Measurements from ENCODE around the gene FBP2. TPM values are rescaled to one million over a fixed set of nuclear protein-coding genes. Genes with fewer than 3 reads are reported as not detected.
"Not testable (repeated sequence)": the region's sequence is repeated elsewhere in the genome, so short reads cannot be mapped to it uniquely, and the experiment has no call there.

Gene FBP2
- total and polyA plus RNA-seq, 7 donors, result 18.9 to 69.6 (median 53.2) TPM

GRCh38 chr9:94554439-94555331 is 38.9 kb downstream of the FBP2 start, which contains the start of gene PCAT7:
Gene PCAT7, plus strand, starts transcription at chr9:94555083.
- Histone ChIP-seq H3K9me3 (no peaks in the 10 kb centered on the region), H3K27ac (peak within 1 kb of the TSS; percentile 53), H3K36me3 (ENCODE audit: insufficient read depth in 1 of 2, low read depth in 1 of 2) (peaks cover 0 to 11% of the 10 kb centered on the region in 2 donors), H3K27me3 (ENCODE audit: insufficient read depth in 3 of 3, low read length in 2 of 3) (no peaks in the 10 kb centered on the region), H3K4me1 (peaks cover under 1% of the 10 kb centered on the region), H3K4me3 (peak within 1 kb of the TSS; percentile 46)
- 81 to 86% (median 83%) methylated on average over 40 of the region's 40 CpGs for WGBS, 3 donors
- DNase-seq, result no peak
- TF ChIP-seq CTCF (IDR thresholded peaks at IDR 0.05), result peak; percentile 42
- intact Hi-C loops (cut with DNase I), result no loop called here
- peak; percentile 70 to 98 (median 92) for ATAC-seq

GRCh38 chr9:94554078-94554438 is 39.6 kb downstream of the FBP2 start:
- WGBS, 3 donors, result 86 to 90% (median 89%) methylated on average over 16 of the region's 16 CpGs
- DNase-seq (no peak), ATAC-seq (peak in 2 of 4 donors; percentile 16 to 21)
- no peak for TF ChIP-seq CTCF (IDR thresholded peaks at IDR 0.05)
- H3K4me3 ChIP-seq, result peak overlapping the region; percentile 46
- H3K9me3 ChIP-seq, result no peaks in the 10 kb centered on the region
- H3K4me1 ChIP-seq, result peaks cover 4% of the 10 kb centered on the region
- no peak overlapping the region for H3K27ac ChIP-seq
- intact Hi-C loops (cut with DNase I), result no loop called here
- no peaks in the 10 kb centered on the region for H3K27me3 ChIP-seq (ENCODE audit: insufficient read depth in 3 of 3, low read length in 2 of 3)
- H3K36me3 ChIP-seq (ENCODE audit: insufficient read depth in 1 of 2, low read depth in 1 of 2), result peaks cover 0 to 7% of the 10 kb centered on the region in 2 donors

- H3K4me1 ChIP-seq, result peaks cover 4% of the 10 kb centered on the region
- ATAC-seq (no peak), DNase-seq (no peak)
- whole genome bisulfite sequencing, 3 donors, result 89 to 93% (median 92%) methylated on average over 29 of the region's 29 CpGs
- H3K4me3 ChIP-seq, result no peak overlapping the region
- intact Hi-C loops (cut with DNase I), result loop anchor here in 1 of 2 donors (2.0 kb wide), 1 partner anchor 50 kb away; no protein-coding TSS in a partner anchor
- H3K9me3 ChIP-seq, result no peaks in the 10 kb centered on the region
- no peaks in the 10 kb centered on the region for H3K27me3 ChIP-seq (ENCODE audit: insufficient read depth in 3 of 3, low read length in 2 of 3)
- no peak for TF ChIP-seq CTCF (IDR thresholded peaks at IDR 0.05)
- H3K36me3 ChIP-seq (ENCODE audit: insufficient read depth in 1 of 2, low read depth in 1 of 2), result no peaks in the 10 kb centered on the region
- H3K27ac ChIP-seq, result no peak overlapping the region
These were observed 40.3 kb downstream of the FBP2 start for GRCh38 chr9:94553029-94553938.

GRCh38 chr9:94545940-94546339 is 47.7 kb downstream of the FBP2 start:
- H3K9me3 ChIP-seq, result no peaks in the 10 kb centered on the region
- H3K4me3 ChIP-seq, result no peak overlapping the region
- 26 to 62% (median 58%) methylated on average over 1 of the region's 1 CpG for WGBS, 3 donors
- no peaks in the 10 kb centered on the region for H3K27me3 ChIP-seq (ENCODE audit: insufficient read depth in 3 of 3, low read length in 2 of 3)
- H3K27ac ChIP-seq, result no peak overlapping the region
- H3K36me3 ChIP-seq (ENCODE audit: insufficient read depth in 1 of 2, low read depth in 1 of 2), result no peaks in the 10 kb centered on the region
- TF ChIP-seq CTCF (IDR thresholded peaks at IDR 0.05), result no peak
- ATAC-seq (no peak), DNase-seq (no peak)
- intact Hi-C loops (cut with DNase I), result no loop called here
- H3K4me1 ChIP-seq, result peaks cover 4% of the 10 kb centered on the region

- intact Hi-C loops (cut with DNase I), result not testable (repeated sequence)
These were observed 49.3 kb downstream of the FBP2 start for GRCh38 chr9:94544335-94544734.

More at GRCh38 chr9:94544335-94544734, 49.3 kb downstream of the FBP2 start:
- H3K9me3 ChIP-seq; ATAC-seq; H3K27ac ChIP-seq; H3K36me3 ChIP-seq (ENCODE audit: insufficient read depth in 1 of 2, low read depth in 1 of 2); H3K27me3 ChIP-seq (ENCODE audit: insufficient read depth in 3 of 3, low read length in 2 of 3); H3K4me1 ChIP-seq; DNase-seq; H3K4me3 ChIP-seq: not testable (repeated sequence)
- 88 to 90% (median 90%) methylated on average over 2 to 3 of the region's 5 CpGs for WGBS, 3 donors

All from psoas muscle (tissue), 8 donors.